ENCODE data around the gene RSPRY1.

RSPRY1 gene

DNA sequence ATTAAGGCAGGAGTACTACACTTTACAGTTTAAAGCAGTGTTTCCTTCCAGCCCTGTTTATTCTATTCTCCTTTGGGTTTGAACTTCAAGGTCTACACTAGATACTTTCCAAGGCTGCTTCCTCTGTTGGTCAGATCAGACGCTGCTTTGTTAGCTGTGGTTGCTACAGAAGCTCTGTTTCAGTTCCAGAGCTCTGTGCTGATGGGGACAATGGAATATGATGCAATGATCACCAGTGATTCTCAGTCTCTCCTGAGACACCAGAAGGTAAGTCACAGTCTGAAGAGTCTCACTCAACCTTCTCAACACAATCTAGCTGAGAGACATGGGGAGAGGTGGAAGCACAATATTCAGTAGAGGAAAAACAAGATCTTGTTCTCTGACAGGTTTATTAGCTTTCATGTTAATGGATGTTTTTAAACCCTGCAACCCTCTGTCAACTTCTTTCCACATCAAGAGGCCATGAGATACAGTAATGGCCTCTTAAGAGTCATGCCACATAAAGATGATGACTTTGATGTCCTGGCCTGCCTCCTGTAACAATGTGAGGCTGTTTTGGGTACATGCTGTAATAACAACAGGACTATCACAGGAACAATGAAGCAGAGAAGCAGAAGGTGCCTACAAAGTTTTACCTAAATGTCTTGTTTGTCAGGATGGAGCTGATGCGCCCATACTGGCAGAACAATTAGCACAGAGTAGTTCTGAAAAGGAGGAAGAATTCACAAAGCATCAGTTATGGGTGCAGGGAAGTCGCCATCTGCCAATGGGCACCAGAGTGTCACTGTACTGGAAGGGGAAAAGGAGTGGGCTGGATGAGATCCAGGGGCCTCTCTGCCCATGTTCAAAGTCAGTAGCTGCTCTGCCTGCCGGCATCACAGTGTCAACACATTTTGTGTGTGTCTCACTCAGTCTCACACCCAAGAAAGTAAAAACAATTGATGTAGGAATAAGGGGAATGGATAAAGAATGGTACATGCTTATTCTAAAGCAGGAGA, 33.7 kb upstream of the RSPRY1 start:
- no peak for DNase-seq

DNA sequence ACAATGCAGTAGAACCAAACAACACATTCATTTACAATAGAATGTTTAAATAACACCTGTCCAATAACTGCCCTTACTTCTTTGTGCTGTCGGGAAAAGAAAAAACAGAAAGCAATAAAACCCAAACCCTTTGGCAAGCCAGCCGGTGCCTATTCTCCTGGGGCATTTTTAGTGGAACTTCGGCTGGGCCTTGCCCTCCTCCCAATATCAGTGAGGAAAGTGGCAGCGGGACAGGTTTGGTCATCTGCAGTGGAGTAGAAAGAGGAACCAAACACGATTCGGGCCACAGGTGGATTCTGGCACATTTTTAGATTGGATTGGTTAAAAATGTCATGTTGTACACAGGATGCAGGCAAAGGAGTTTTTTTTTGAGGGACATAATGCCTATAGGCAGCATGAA, 32.3 kb upstream of the RSPRY1 start:
- DNase-seq: no peak

DNA sequence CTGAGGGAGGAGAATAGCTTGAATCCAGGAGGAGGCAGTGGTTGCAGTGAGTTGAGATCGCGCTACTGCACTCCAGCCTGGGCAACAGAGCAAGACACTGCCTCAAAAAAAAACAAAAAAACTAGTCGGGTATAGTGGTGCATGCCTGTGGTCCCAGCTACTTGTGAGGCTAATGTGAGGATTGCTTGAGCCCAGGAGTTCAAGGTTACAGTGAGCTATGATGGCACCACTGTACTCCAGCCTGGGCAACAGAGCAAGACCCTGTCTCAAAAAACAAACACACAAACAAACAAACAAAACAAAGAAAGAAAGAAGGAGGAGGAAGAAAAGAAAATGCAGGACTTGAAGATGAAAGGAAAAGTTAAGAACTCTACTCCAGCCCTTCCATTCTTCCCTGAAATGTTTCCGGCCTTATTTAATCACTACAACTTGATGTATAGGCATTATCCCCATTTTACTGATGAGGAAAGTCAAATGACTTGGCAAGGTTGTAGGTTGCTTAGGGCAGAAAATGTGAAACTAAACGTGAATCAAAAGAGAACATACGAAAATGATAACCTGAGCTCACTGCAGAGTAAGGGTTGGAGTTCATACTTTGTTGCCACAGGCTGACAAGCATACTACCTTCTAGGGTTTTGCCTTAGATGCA, 30.3 kb upstream of the RSPRY1 start:
- no peak for DNase-seq

DNA sequence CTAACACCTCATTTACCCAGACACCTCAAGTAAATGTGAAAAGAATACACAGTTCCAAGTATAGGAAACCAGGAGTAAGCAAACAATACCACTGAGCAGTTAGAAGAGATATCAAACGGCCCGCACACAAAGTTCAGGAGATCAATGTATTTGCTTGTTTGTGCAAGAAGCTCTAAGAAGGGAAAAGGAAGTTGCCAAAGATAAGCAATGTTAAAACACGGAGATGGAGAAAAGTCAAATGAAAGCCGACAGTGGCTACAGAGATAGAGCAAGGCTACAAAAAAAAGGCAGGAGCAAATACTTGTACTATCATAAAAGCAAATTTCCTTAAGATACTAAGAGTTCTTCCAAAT, 29.8 kb upstream of the RSPRY1 start:
- DNase-seq: no peak

DNA sequence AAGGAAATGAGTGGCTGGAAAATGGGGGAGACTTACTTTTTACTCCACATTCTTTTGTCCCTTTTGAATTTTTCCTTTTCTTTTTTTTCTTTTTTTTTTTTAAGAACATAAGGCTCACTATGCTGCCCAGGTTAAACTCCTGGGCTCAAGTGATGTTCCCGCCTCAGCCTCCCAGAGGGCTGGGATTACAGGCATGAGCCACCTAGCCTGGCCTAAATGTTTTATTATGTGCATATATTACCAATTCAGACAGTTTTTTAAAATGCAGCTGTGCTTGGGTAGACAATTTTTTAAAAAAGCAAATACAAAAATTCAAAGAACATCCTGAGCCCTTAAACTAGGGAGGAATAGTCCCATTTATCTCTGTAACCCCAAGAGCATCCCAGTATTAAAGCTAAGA, 28.6 kb upstream of the RSPRY1 start:
- DNase-seq: no peak

DNA sequence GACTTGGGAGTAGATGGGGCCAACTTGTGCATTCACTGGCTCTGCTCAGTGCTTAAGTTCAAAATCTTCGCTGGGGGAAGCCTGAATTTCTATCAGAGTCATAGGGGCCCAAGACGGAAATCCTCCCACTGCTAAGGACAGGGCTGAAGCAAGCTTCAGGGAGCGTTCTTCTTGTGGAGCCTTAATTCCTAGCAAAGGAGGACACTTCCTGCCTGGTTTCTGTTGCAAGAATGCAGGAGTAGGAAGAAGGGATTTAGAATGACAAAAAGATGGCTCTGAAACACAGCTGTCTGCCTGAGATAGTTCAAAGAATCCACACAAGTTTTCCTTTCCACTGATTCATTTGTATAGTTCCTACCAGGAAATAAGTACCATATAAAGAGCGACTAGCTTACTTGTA, 26.7 kb upstream of the RSPRY1 start:
- DNase-seq: no peak

DNA sequence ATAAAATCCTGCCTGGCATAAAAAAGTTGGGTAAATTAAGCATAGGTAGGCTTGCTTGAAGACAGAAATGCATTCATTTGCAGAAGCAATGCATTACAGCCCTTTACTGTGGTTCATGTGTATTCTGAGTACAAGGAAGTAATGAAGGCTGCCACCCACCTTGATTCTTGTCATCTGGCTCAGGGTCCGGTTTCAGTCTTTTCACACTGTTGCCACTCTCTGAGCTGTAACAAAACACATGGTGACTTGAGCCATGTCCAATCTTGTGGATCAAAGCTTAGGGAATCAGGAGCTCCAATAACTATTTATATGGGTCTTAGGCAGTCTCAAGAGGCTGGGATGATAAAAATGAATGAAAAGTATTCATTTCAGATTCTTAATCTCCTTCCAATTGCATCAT, 22.3 kb upstream of the RSPRY1 start:
- DNase-seq: no peak

DNA sequence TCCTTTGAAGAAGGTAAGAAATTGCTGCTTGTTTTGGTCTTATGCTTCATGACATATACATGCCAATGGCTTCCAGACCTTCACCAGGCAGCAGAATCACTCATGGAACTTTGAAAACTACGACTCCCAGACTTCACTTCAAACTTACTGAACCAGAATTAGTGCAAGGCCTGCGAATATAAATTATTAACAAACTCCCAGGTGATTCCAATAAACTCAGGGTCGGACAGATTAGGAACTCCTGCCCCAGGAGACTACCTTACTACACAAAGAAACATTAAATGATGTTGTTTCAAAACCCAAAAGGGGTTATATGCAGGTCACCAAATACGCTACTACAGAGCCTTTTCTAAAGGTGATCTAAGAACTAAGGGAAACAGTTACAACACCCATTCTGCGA, 20.6 kb upstream of the RSPRY1 start:
- no peak for DNase-seq

DNA sequence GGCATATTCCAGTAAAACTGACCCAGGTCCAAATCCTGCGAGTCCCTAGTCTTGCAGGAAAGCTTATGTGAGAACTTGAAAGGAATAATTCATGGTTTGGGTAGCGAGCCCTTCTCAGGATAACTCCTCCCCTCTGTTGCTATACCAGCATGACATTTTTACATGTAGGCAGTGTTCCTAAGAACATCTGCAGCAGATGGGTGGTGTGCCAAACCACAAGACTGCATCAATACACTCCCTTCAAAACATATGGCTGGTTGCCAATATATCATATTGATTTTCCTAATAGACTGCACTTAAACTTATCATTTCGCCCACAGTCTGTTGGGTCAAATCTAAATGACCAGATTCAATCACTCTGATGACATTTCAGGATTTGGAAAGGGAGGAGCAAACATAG, 20.2 kb upstream of the RSPRY1 start:
- no peak for DNase-seq

GRCh38 chr16:57166451-57166850, 19.7 kb upstream of the RSPRY1 start:
- no peak for DNase-seq

GRCh38 chr16:57166951-57167350, 19.2 kb upstream of the RSPRY1 start:
- DNase-seq: no peak

- DNase-seq: no peak
Measured at GRCh38 chr16:57167538-57167937, 18.6 kb upstream of the RSPRY1 start.

GRCh38 chr16:57167953-57168352, 18.2 kb upstream of the RSPRY1 start:
- DNase-seq: no peak

DNA sequence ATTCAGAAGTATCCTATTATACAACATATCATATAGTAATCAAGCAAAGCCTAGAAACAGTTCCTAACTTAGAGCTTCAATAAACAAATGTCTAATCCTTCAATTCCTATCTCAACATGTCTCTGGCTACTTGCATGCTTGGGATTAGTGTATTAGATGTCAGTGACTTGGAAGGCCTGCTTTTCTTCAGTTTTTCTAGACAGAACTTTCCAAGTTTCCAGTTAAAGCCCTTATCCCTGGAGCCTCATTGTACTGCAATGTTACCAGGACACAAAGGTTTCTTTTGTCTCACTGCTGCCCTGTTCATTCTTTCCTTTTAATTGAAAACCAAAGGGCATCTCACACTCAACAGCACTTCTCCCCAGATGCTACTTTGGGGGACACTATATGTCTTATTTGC, 16.8 kb upstream of the RSPRY1 start:
- no peak for DNase-seq

GRCh38 chr16:57172721-57173290, 13.3 kb upstream of the RSPRY1 start:
- DNase-seq: no peak

GRCh38 chr16:57175896-57176295, 10.2 kb upstream of the RSPRY1 start:
- no peak for DNase-seq

DNA sequence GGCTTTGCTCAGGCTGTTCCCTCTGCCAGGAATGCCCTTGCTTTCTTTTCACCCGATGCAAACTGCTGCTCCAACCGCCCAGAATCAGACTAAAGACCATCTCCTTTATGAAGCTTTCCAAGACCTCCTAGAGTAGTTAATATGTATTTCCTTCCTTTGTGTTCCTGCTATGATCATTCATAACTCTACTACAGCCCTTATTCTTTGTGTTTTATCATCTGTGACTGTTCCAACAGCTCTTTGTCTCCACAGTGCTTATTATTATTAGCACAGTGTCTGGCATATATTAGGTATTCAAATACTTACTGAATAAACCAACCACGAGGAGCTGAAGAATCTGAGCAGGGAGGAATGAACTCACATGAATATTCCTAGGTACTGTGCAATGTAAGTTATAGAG, 7.9 kb upstream of the RSPRY1 start:
- DNase-seq: no peak

DNA sequence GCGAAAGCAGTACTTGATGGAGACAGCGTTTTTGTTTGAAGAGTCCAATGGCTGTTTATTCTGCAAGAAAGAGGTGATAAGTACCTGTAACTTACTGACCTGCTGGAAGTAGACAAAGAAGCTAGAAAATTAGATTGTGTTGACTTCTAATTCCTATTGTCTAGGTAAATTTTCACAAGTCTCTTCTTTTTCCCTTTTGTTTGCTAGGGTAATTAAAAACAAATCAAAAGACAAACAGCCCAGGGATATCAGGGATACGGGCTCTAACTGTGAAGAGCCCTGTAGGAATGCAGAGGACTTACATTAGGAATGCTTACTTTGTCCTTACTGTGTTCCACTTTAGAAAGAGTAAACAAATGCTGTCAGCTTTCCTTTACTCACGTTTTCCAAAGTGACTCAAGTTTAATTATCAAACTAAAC, 7.3 kb upstream of the RSPRY1 start:
- no peak for DNase-seq

DNA sequence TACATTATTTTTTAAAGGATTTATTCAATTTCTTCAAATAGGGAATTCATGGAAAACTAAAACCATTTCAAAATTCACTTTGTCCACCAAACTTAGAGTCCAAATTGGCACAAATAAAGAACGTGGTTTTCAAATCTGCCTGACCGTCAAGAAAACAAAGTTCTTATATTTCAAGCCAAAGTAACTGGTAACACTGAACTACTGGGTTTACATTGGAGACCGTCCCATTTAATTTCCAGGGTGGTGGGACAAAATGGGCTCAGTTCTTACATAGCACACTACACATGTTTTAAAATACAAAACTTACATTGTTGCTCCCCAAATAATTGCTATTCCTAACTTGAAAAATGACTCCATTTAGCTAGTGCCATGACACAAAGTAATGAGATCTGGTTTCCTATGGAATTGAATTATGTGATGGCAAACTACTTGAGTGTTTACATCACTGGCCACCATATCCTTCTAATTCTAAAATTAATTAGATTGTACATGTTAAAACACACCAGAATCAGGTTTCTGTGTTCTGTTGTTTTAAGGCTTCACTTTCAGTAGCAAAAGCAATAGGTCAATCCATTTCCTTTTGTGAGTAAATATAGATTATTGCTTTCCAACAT, 6.8 kb upstream of the RSPRY1 start:
- no peak for DNase-seq

GRCh38 chr16:57184113-57184512, 2.0 kb upstream of the RSPRY1 start:
- DNase-seq: no peak

DNA sequence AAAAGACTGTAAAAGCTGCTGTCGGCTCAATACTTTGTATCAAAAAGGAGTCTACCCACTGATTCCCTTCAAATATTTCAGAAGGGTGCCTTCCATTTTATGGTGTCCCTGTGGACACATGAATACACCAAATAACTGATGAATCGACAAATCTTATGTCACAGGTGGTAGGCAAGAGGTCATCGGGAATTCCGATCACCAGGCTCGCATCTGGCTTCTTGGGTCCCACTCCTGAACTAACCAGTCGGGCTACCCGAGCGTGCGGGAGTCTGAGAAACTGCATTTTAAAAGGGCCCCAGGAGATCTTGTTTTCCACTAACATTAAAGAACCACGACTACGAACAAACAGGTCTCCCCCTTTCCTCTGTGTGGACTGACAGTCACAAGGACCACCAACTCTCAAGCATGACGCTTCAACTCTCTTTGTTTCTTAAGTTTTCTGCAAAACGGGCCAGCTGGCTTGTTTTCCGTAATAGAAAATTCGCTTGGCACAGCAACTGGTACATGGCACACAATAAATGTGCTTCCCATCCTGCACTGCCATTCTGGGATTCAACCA, 1.2 kb upstream of the RSPRY1 start:
- DNase-seq: no peak

GRCh38 chr16:57185446-57185944, 634 bp upstream of the RSPRY1 start:
- peak; percentile 80 for DNase-seq

Data from activated CD8-positive, alpha-beta memory T cell treated with anti-CD3 and anti-CD28 coated beads, Interleukin-2, amount 50 U/mL, for 48 hours (primary cell).